GM12878 (cell line): ENCODE data around the gene BUB1B. TPM values are rescaled to one million over a fixed set of nuclear protein-coding genes. Genes with fewer than 3 reads are reported as not detected.

Experiments
- ATAC-seq: fragments of 200-7000 bp; cut with Tn5 transposase; 3 replicates; pipeline ENCODE4 v1.9.1; 2020; ENCODE audit warnings: mild to moderate bottlenecking, moderate library complexity
- BruUV-seq: library from RNA; stranded (reverse); fragments of 400-500 nt; replicated peaks from 2 replicates; lab custom pipeline; 2021; lab: Mats Ljungman, UMichigan
- CTCF ChIA-PET: fragments of 300-600 bp; sonication (Branson Sonifier 250); formaldehyde crosslinking; extraction: SDS; loops from one replicate; lab custom pipeline; 2021; ENCODE audit warnings: inconsistent platforms; lab: Yijun Ruan, JAX
- POLR2A ChIA-PET: fragments of 350-600 bp; formaldehyde crosslinking; extraction: SDS; loops from one replicate; lab custom pipeline; 2021; ENCODE audit warnings: inconsistent platforms; lab: Charles Lee
- RAD21 ChIA-PET: fragments of 300-600 bp; sonication (Branson Sonifier 250); formaldehyde crosslinking; loops from one replicate; lab custom pipeline; 2023; ENCODE audit warnings: antibody characterized with exemption; ENCODE audit not compliant: unreplicated experiment; lab: Charles Lee
- SMC1A ChIA-PET: fragments of 300-600 bp; sonication (Branson Sonifier 250); formaldehyde crosslinking; loops from one replicate; lab custom pipeline; 2023; ENCODE audit not compliant: unreplicated experiment, uncharacterized antibody; lab: Charles Lee
- DNase-seq: peaks from one replicate; pipeline ENCODE4 v3.0.0-alpha.2; 2011; ENCODE audit warnings: low read depth, low spot score
- FAIRE-seq: peaks from 3 replicates; lab custom pipeline; 2011; peaks lifted over from hg19 to GRCh38; lab: Jason Lieb, UNC
- H2AFZ ChIP-seq: 2 replicates; pipeline ENCODE4 v1.6.0; 2011; ENCODE audit warnings: low read depth, low read length, control low read depth; ENCODE audit not compliant: control insufficient read depth
- H3K27ac ChIP-seq: 2 replicates; pipeline ENCODE4 v1.5.1; 2011; ENCODE audit warnings: control low read depth; ENCODE audit not compliant: control insufficient read depth, insufficient read depth
- H3K27me3 ChIP-seq, 2 experiments: replicated peaks in 1 of 2; 2 replicates each; pipeline versions ENCODE4 v1.6.0 to v1.6.1; 2011; ENCODE audit warnings: low read length in 1 of 2; ENCODE audit not compliant: control insufficient read depth in 2 of 2, insufficient read depth in 2 of 2
- H3K36me3 ChIP-seq, 2 experiments: 2 replicates each; pipeline ENCODE4 v1.5.1; 2011; ENCODE audit warnings: low read length in 1 of 2; ENCODE audit not compliant: control insufficient read depth in 2 of 2, insufficient read depth in 2 of 2
- H3K4me1 ChIP-seq: 2 replicates; pipeline ENCODE4 v1.6.1; 2011; ENCODE audit warnings: mild to moderate bottlenecking, low read length, moderate library complexity, mixed read lengths; ENCODE audit not compliant: control insufficient read depth, insufficient read depth
- H3K4me2 ChIP-seq: 2 replicates; pipeline ENCODE4 v1.6.0; 2011; ENCODE audit warnings: control low read depth; ENCODE audit not compliant: control insufficient read depth, insufficient read depth
- H3K4me3 ChIP-seq: fragments of 200-600 bp; sonication (generic); 2 replicates; pipeline ENCODE4 v1.5.1; 2016
- H3K79me2 ChIP-seq: 2 replicates; pipeline ENCODE4 v1.6.0; 2011; ENCODE audit warnings: low read length; ENCODE audit not compliant: control insufficient read depth, insufficient read depth
- H3K9ac ChIP-seq: 2 replicates; pipeline ENCODE4 v1.8.0; 2011; ENCODE audit warnings: low read length, control low read depth, mixed read lengths; ENCODE audit not compliant: control insufficient read depth, insufficient read depth
- H3K9me3 ChIP-seq: replicated peaks from 3 replicates; pipeline ENCODE4 v1.5.1; 2011; ENCODE audit warnings: mild to moderate bottlenecking, low read length; ENCODE audit not compliant: control insufficient read depth, insufficient read depth
- H4K20me1 ChIP-seq: 2 replicates; pipeline ENCODE4 v1.6.0; 2011; ENCODE audit not compliant: control insufficient read depth, insufficient read depth
- BRCA1 ChIP-seq: IDR thresholded peaks from 2 replicates; pipeline ENCODE4 v1.6.1; 2011; ENCODE audit warnings: low read depth, low read length, improper control_type of control experiment
- CHD4 ChIP-seq: fragments of 200-600 bp; sonication (generic); IDR thresholded peaks from 2 replicates; pipeline ENCODE4 v1.6.1; 2016; ENCODE audit warnings: mild to moderate bottlenecking
- CREM ChIP-seq: IDR thresholded peaks from 2 replicates; pipeline ENCODE4 v1.6.1; 2014; ENCODE audit warnings: antibody characterized with exemption, low read depth
- HDAC2 ChIP-seq: fragments of 200-600 bp; sonication (generic); IDR thresholded peaks from 2 replicates; pipeline ENCODE4 v1.6.1; 2017
- MEF2A ChIP-seq: IDR thresholded peaks from 2 replicates; pipeline ENCODE4 v1.6.1; 2011; ENCODE audit warnings: low read depth, mild to moderate bottlenecking, low read length, moderate library complexity; ENCODE audit not compliant: insufficient read depth
- MEF2B ChIP-seq: fragments of 450-650 bp; IDR thresholded peaks from 2 replicates; pipeline ENCODE4 v1.6.1; 2018; ENCODE audit warnings: mild to moderate bottlenecking, moderate library complexity; ENCODE audit not compliant: partially characterized antibody, poor library complexity, severe bottlenecking
- NRF1 ChIP-seq: conservative IDR thresholded peaks from 2 replicates; pipeline ENCODE4 v1.6.1; 2011; ENCODE audit warnings: mild to moderate bottlenecking, low read depth, low read length, improper control_type of control experiment
- POLR2AphosphoS2 ChIP-seq: IDR thresholded peaks from 2 replicates; pipeline ENCODE4 v1.6.1; 2011; ENCODE audit warnings: low read depth, mild to moderate bottlenecking, low read length, improper control_type of control experiment, moderate library complexity
- RAD21 ChIP-seq: IDR thresholded peaks from 2 replicates; pipeline ENCODE4 v1.6.1; 2011; ENCODE audit warnings: mild to moderate bottlenecking, low read depth, low read length, moderate library complexity; ENCODE audit not compliant: insufficient read depth
- SP1 ChIP-seq: IDR thresholded peaks from one replicate; pipeline ENCODE4 v1.6.1; 2011; ENCODE audit warnings: low read depth, low read length
- SREBF1 ChIP-seq: IDR thresholded peaks from 2 replicates; pipeline ENCODE4 v1.6.1; 2012; ENCODE audit warnings: mild to moderate bottlenecking, low read length
- SREBF2 ChIP-seq: IDR thresholded peaks from 2 replicates; pipeline ENCODE4 v1.6.1; 2012; ENCODE audit warnings: mild to moderate bottlenecking, low read length
- SUPT20H ChIP-seq: IDR thresholded peaks from 2 replicates; pipeline ENCODE4 v1.6.1; 2011; ENCODE audit warnings: low read depth, mild to moderate bottlenecking, low read length, moderate library complexity, borderline replicate concordance; ENCODE audit not compliant: control insufficient read depth
- SUZ12 ChIP-seq: fragments of 200-600 bp; sonication (generic); IDR thresholded peaks from one replicate; pipeline ENCODE4 v1.6.1; 2018; ENCODE audit warnings: antibody characterized with exemption, mild to moderate bottlenecking; ENCODE audit not compliant: unreplicated experiment
- TARDBP ChIP-seq: IDR thresholded peaks from 2 replicates; pipeline ENCODE4 v1.6.1; 2016; ENCODE audit warnings: borderline replicate concordance
- ZZZ3 ChIP-seq: IDR thresholded peaks from 2 replicates; pipeline ENCODE4 v1.6.1; 2011; ENCODE audit warnings: low read depth; ENCODE audit not compliant: control insufficient read depth, insufficient read length
- WGBS: methylation state at CpG from one replicate; pipeline ENCODE4 v1.1.6; 2016; ENCODE audit warnings: low lambda C conversion rate; ENCODE audit not compliant: insufficient replicate concordance, insufficient coverage; ENCODE audit errors: missing lambda C conversion rate; 5-methylcytosine and 5-hydroxymethylcytosine counted together
- in situ Hi-C: fragments of 300-500 bp; cut with MboI; formaldehyde crosslinking; loops from 9 replicates; pipeline ENCODE4 v1.14.3; 2018; ENCODE audit warnings: mixed read lengths
- intact Hi-C: fragments of 100-400 bp; cut with micrococcal nuclease; formaldehyde crosslinking; loops from one replicate; pipeline ENCODE4 v1.14.2; 2022; ENCODE audit not compliant: unreplicated experiment
- polyA plus RNA-seq, 11 experiments: library from polyadenylated mRNA; depleted of rRNA in 4 of 11; unstranded in 6 of 11; stranded (reverse) in 5 of 11; fragments of >200 nt; fragmentation: Nextera tagmentation in 4 of 11; fragmentation: Illumina TruSeq in 1 of 11; extraction: Ambion mirVana in 4 of 11; extraction: Trizol in 1 of 11; gene quantifications; 1 replicate in 1 of 11; 2 replicates in 10 of 11; pipeline versions ENCODE4 v1.2.1 to v1.2.3, GENCODE V29; 2011 to 2016; ENCODE audit warnings: inconsistent platforms in 2 of 11, missing spikeins in 2 of 11, low read depth in 1 of 11
- total RNA-seq, 4 experiments: library from RNA; depleted of rRNA in 3 of 4; stranded (reverse); fragments of >200 nt in 3 of 4; fragmentation: Illumina TruSeq in 1 of 4; extraction: Trizol in 1 of 4; gene quantifications; 2 replicates each; pipeline versions ENCODE4 v1.2.1 to v1.2.3, GENCODE V29; 2013 to 2021
- TF ChIP-seq, protein P1 (sequence below): IDR thresholded peaks from 2 replicates; pipeline ENCODE4 v1.6.1; 2012; ENCODE audit warnings: mild to moderate bottlenecking, low read depth, low read length
- TF ChIP-seq, protein P2 (sequence below): fragments of 450-650 bp; formaldehyde crosslinking; IDR thresholded peaks from 2 replicates; pipeline ENCODE4 v1.5.0; 2022; ENCODE audit warnings: mild to moderate bottlenecking, missing genetic modification characterization
- TF ChIP-seq, protein P3 (sequence below): IDR thresholded peaks from 2 replicates; pipeline ENCODE4 v1.6.1; 2012; ENCODE audit warnings: low read depth, low read length, improper control_type of control experiment

Gene BUB1B
- total and polyA plus RNA-seq, 10 of the 15 experiments (the other 5 are each of a cell fraction or from before 2014, with no cell fraction given): 29.1 to 98.6 (median 77.3) TPM

DNA sequence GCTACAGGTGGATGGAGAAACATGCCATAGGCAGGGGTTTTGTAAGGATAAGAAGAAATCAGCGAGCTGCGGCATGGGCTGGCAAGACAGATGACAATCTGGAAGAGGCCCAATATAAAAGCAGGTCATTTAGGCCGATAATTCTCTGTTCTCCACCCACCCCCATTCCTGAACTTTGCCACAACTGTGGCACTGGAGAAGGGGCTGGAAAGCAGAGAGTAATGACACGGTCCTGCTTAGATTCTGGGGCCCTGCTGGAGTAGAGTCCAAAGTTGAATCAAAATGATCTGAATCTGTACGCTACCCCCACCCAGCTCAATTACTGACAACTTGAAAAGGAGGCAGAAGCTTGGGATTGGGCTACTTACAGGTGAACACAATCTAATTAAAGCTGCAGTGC is 18.4 kb upstream of the BUB1B start:
- in situ Hi-C loops (no loop called here), intact Hi-C loops (no loop called here)
- H3K79me2 ChIP-seq: no peaks in the 10 kb centered on the region
- H3K4me2 ChIP-seq: no peak overlapping the region
- H3K36me3 ChIP-seq: no peaks in the 10 kb centered on the region
- no peaks in the 10 kb centered on the region for H3K9me3 ChIP-seq
- no TSS peak for BruUV-seq
- FAIRE-seq (no peak), DNase-seq (no peak), ATAC-seq (no peak)
- H3K9ac ChIP-seq: no peak overlapping the region
- no peak overlapping the region for H3K27ac ChIP-seq
- no peaks in the 10 kb centered on the region for H3K27me3 ChIP-seq
- ChIA-PET SMC1A (interaction anchor here (0.8 to 1.3 kb wide), 4 partner anchors 28 to 97 kb away, joined by 3 to 4 read pairs (median 3); no protein-coding TSS in a partner anchor), RAD21 (no interaction called here), CTCF (interaction anchor here (2.4 kb wide), 1 partner anchor 97 kb away, joined by 7 read pairs; no protein-coding TSS in a partner anchor), POLR2A (no interaction called here)
- H4K20me1 ChIP-seq: no peaks in the 10 kb centered on the region
- TF ChIP-seq POLR2AphosphoS2: no peak
- TF ChIP-seq NRF1: no peak
- TF ChIP-seq SREBF2: no peak
- TF ChIP-seq SUPT20H: no peak
- no peak for TF ChIP-seq BRCA1
- TF ChIP-seq SUZ12: no peak
- TF ChIP-seq, protein P1, sequence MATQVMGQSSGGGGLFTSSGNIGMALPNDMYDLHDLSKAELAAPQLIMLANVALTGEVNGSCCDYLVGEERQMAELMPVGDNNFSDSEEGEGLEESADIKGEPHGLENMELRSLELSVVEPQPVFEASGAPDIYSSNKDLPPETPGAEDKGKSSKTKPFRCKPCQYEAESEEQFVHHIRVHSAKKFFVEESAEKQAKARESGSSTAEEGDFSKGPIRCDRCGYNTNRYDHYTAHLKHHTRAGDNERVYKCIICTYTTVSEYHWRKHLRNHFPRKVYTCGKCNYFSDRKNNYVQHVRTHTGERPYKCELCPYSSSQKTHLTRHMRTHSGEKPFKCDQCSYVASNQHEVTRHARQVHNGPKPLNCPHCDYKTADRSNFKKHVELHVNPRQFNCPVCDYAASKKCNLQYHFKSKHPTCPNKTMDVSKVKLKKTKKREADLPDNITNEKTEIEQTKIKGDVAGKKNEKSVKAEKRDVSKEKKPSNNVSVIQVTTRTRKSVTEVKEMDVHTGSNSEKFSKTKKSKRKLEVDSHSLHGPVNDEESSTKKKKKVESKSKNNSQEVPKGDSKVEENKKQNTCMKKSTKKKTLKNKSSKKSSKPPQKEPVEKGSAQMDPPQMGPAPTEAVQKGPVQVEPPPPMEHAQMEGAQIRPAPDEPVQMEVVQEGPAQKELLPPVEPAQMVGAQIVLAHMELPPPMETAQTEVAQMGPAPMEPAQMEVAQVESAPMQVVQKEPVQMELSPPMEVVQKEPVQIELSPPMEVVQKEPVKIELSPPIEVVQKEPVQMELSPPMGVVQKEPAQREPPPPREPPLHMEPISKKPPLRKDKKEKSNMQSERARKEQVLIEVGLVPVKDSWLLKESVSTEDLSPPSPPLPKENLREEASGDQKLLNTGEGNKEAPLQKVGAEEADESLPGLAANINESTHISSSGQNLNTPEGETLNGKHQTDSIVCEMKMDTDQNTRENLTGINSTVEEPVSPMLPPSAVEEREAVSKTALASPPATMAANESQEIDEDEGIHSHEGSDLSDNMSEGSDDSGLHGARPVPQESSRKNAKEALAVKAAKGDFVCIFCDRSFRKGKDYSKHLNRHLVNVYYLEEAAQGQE: no peak
- TF ChIP-seq ZZZ3: no peak
- TF ChIP-seq MEF2A: no peak
- TF ChIP-seq TARDBP: no peak
- TF ChIP-seq, protein P2, sequence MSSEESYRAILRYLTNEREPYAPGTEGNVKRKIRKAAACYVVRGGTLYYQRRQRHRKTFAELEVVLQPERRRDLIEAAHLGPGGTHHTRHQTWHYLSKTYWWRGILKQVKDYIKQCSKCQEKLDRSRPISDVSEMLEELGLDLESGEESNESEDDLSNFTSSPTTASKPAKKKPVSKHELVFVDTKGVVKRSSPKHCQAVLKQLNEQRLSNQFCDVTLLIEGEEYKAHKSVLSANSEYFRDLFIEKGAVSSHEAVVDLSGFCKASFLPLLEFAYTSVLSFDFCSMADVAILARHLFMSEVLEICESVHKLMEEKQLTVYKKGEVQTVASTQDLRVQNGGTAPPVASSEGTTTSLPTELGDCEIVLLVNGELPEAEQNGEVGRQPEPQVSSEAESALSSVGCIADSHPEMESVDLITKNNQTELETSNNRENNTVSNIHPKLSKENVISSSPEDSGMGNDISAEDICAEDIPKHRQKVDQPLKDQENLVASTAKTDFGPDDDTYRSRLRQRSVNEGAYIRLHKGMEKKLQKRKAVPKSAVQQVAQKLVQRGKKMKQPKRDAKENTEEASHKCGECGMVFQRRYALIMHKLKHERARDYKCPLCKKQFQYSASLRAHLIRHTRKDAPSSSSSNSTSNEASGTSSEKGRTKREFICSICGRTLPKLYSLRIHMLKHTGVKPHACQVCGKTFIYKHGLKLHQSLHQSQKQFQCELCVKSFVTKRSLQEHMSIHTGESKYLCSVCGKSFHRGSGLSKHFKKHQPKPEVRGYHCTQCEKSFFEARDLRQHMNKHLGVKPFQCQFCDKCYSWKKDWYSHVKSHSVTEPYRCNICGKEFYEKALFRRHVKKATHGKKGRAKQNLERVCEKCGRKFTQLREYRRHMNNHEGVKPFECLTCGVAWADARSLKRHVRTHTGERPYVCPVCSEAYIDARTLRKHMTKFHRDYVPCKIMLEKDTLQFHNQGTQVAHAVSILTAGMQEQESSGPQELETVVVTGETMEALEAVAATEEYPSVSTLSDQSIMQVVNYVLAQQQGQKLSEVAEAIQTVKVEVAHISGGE (CRISPR knock-in tag): no peak
- TF ChIP-seq MEF2B: no peak
- TF ChIP-seq, protein P3, sequence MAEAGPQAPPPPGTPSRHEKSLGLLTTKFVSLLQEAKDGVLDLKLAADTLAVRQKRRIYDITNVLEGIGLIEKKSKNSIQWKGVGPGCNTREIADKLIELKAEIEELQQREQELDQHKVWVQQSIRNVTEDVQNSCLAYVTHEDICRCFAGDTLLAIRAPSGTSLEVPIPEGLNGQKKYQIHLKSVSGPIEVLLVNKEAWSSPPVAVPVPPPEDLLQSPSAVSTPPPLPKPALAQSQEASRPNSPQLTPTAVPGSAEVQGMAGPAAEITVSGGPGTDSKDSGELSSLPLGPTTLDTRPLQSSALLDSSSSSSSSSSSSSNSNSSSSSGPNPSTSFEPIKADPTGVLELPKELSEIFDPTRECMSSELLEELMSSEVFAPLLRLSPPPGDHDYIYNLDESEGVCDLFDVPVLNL: no peak
- no peak for TF ChIP-seq CREM
- no peak for TF ChIP-seq RAD21
- TF ChIP-seq CHD4: no peak
- TF ChIP-seq SREBF1: no peak
- TF ChIP-seq SP1: no peak
- TF ChIP-seq HDAC2: no peak
- no peak overlapping the region for H3K4me3 ChIP-seq
- H2AFZ ChIP-seq: no peak overlapping the region
- 71% methylated on average over 5 of the region's 5 CpGs for WGBS
- H3K4me1 ChIP-seq: no peaks in the 10 kb centered on the region
